HepG2 (cell line): ENCODE measurements around the gene ARL5A. TPM values are rescaled to one million over a fixed set of nuclear protein-coding genes. Genes with fewer than 3 reads are reported as not detected.

Experiments
- ATAC-seq: fragments of 200-7000 bp; cut with Tn5 transposase; 3 replicates; pipeline ENCODE4 v1.9.1; 2020; ENCODE audit warnings: mild to moderate bottlenecking, moderate library complexity
- BruUV-seq: library from RNA; stranded (reverse); fragments of 400-500 nt; replicated peaks from 2 replicates; lab custom pipeline; 2021; lab: Mats Ljungman, UMichigan
- CTCF ChIA-PET: fragments of 300-600 bp; formaldehyde crosslinking; extraction: SDS; loops from one replicate; lab custom pipeline; 2021; ENCODE audit warnings: low total read pairs, inconsistent platforms, low intra/inter-chr PET ratio; lab: Yijun Ruan, JAX
- POLR2A ChIA-PET: fragments of 350-600 bp; sonication (Branson Sonifier 250); formaldehyde crosslinking; loops from one replicate; lab custom pipeline; 2020; ENCODE audit warnings: antibody characterized with exemption, inconsistent platforms; lab: Yijun Ruan, JAX
- DNase-seq: peaks from one replicate; pipeline ENCODE4 v3.0.0-alpha.2; 2015; ENCODE audit warnings: low spot score
- FAIRE-seq: peaks from 3 replicates; lab custom pipeline; 2011; peaks lifted over from hg19 to GRCh38; lab: Jason Lieb, UNC
- H2AFZ ChIP-seq: one replicate; pipeline ENCODE4 v1.6.1; 2011; ENCODE audit warnings: low read length, inconsistent platforms
- H3K27ac ChIP-seq: fragments of 300-600 bp; 3 replicates; pipeline ENCODE4 v1.8.0; 2011; ENCODE audit warnings: mixed run types, mild to moderate bottlenecking, mixed read lengths, low read length, inconsistent platforms; ENCODE audit not compliant: insufficient read depth; ENCODE audit errors: extremely low read length
- H3K27me3 ChIP-seq, 2 experiments: fragments of 200-600 bp in 1 of 2; 2 replicates in 1 of 2; 3 replicates in 1 of 2; pipeline versions ENCODE4 v1.6.0 to v1.8.0; 2011; ENCODE audit warnings: low read length in 2 of 2, mild to moderate bottlenecking in 2 of 2, moderate library complexity in 2 of 2, inconsistent platforms in 1 of 2; ENCODE audit not compliant: insufficient read depth in 2 of 2, control insufficient read depth in 1 of 2
- H3K36me3 ChIP-seq, 2 experiments: fragments of 200-600 bp in 1 of 2; replicated peaks in 1 of 2; 2 replicates in 1 of 2; 3 replicates in 1 of 2; pipeline versions ENCODE4 v1.5.1 to v1.8.0; 2011; ENCODE audit warnings: low read length in 2 of 2, inconsistent platforms in 1 of 2; ENCODE audit not compliant: insufficient read depth in 2 of 2, control insufficient read depth in 1 of 2
- H3K4me1 ChIP-seq: 2 replicates; pipeline ENCODE4 v1.5.1; 2012; ENCODE audit warnings: low read length, inconsistent platforms; ENCODE audit not compliant: insufficient read depth
- H3K4me2 ChIP-seq: 2 replicates; pipeline ENCODE4 v1.6.0; 2011; ENCODE audit warnings: low read depth, low read length, inconsistent platforms
- H3K4me3 ChIP-seq, 3 experiments: fragments of 200-600 bp in 1 of 3; sonication (generic), shearing (Covaris generic) in 1 of 3; replicated peaks in 1 of 3; 2 replicates each; pipeline ENCODE4 v1.5.1; 2011 to 2016; ENCODE audit warnings: low read length in 3 of 3, inconsistent platforms in 2 of 3, low read depth in 2 of 3, mild to moderate bottlenecking in 2 of 3, control low read depth in 1 of 3, mixed read lengths in 1 of 3; ENCODE audit not compliant: insufficient read depth in 1 of 3
- H3K79me2 ChIP-seq: one replicate; pipeline ENCODE4 v1.6.1; 2011; ENCODE audit warnings: low read length, inconsistent platforms; ENCODE audit not compliant: insufficient read depth
- H3K9ac ChIP-seq: 2 replicates; pipeline ENCODE4 v1.6.0; 2011; ENCODE audit warnings: mild to moderate bottlenecking, low read depth, low read length, inconsistent platforms; ENCODE audit not compliant: insufficient read depth
- H3K9me3 ChIP-seq: 2 replicates; pipeline ENCODE4 v1.5.1; 2012; ENCODE audit warnings: mild to moderate bottlenecking, low read length
- H4K20me1 ChIP-seq: 2 replicates; pipeline ENCODE4 v1.6.0; 2011; ENCODE audit warnings: inconsistent platforms, mild to moderate bottlenecking, low read length, moderate library complexity; ENCODE audit not compliant: insufficient read depth
- FOSL2 ChIP-seq: sonication (generic); formaldehyde crosslinking; IDR thresholded peaks from 2 replicates; pipeline ENCODE4 v1.4.0; 2020; ENCODE audit warnings: missing genetic modification reagents
- HNRNPLL ChIP-seq: fragments of 200-400 bp; formaldehyde crosslinking; IDR thresholded peaks from 2 replicates; pipeline ENCODE4 v1.6.1; 2017; ENCODE audit warnings: mild to moderate bottlenecking, low read depth, low read length; ENCODE audit not compliant: poor library complexity, severe bottlenecking
- KAT2B ChIP-seq: fragments of 150-350 bp; IDR thresholded peaks from 2 replicates; pipeline ENCODE4 v1.6.1; 2014; ENCODE audit warnings: low read depth, low read length, borderline replicate concordance
- ONECUT2 ChIP-seq: sonication (generic); formaldehyde crosslinking; IDR thresholded peaks from 2 replicates; pipeline ENCODE4 v1.4.0; 2020; ENCODE audit warnings: missing genetic modification reagents
- POLR2AphosphoS2 ChIP-seq: IDR thresholded peaks from 2 replicates; pipeline ENCODE4 v1.6.1; 2011; ENCODE audit warnings: low read depth, low read length, improper control_type of control experiment
- SALL1 ChIP-seq: sonication (generic); formaldehyde crosslinking; IDR thresholded peaks from 2 replicates; pipeline ENCODE4 v1.8.0; 2022; ENCODE audit warnings: mild to moderate bottlenecking, missing genetic modification reagents
- U2AF1 ChIP-seq: fragments of 200-400 bp; formaldehyde crosslinking; optimal IDR thresholded peaks from 2 replicates; pipeline ENCODE3; 2017; ENCODE audit warnings: mild to moderate bottlenecking, low read depth, low read length
- ZBTB39 ChIP-seq: sonication (generic); formaldehyde crosslinking; IDR thresholded peaks from 2 replicates; pipeline ENCODE4 v1.5.0; 2020; ENCODE audit warnings: missing genetic modification reagents
- ZNF205 ChIP-seq: IDR thresholded peaks from 2 replicates; pipeline ENCODE4 v1.6.1; 2018; ENCODE audit warnings: missing biosample characterization, missing genetic modification reagents
- ZNF563 ChIP-seq: sonication (generic); formaldehyde crosslinking; IDR thresholded peaks from 2 replicates; pipeline ENCODE4 v1.8.0; 2022; ENCODE audit warnings: mild to moderate bottlenecking, moderate library complexity, missing genetic modification reagents
- ZNF704 ChIP-seq: sonication (generic); formaldehyde crosslinking; IDR thresholded peaks from 2 replicates; pipeline ENCODE4 v1.8.1; 2023; ENCODE audit warnings: mild to moderate bottlenecking, inconsistent platforms, moderate library complexity, missing genetic modification reagents, borderline replicate concordance
- WGBS: methylation state at CpG from one replicate; pipeline ENCODE4 v1.1.6; 2017; ENCODE audit warnings: low lambda C conversion rate; 5-methylcytosine and 5-hydroxymethylcytosine counted together
- in situ Hi-C: cut with HindIII; loops from 2 replicates; pipeline ENCODE4 v1.10.0; 2017; ENCODE audit warnings: low pct_unique_long_range_greater_than_20kb; ENCODE audit not compliant: extremely low pct_ligation_motif_present
- intact Hi-C: fragments of 100-400 bp; cut with micrococcal nuclease; formaldehyde crosslinking; loops from one replicate; pipeline ENCODE4 v1.10.0; 2022; ENCODE audit not compliant: unreplicated experiment
- polyA plus RNA-seq, 8 experiments: library from polyadenylated mRNA; depleted of rRNA in 3 of 8; stranded (reverse) in 7 of 8; unstranded in 1 of 8; fragments of >200 nt; fragmentation: Illumina TruSeq in 4 of 8; extraction: Trizol in 4 of 8; gene quantifications; 2 replicates each; pipeline versions ENCODE4 v1.2.1 to v1.2.3, GENCODE V29; 2011 to 2016; ENCODE audit warnings: low read depth in 4 of 8, missing spikeins in 1 of 8, mixed read lengths in 1 of 8; ENCODE audit not compliant: insufficient read depth in 1 of 8
- total RNA-seq, 5 experiments: library from RNA; depleted of rRNA; stranded (reverse); fragments of >200 nt; fragmentation: Illumina TruSeq; extraction: Trizol; gene quantifications; 2 replicates each; pipeline ENCODE4 v1.2.3, GENCODE V29; 2016; ENCODE audit warnings: low read depth in 1 of 5

Gene ARL5A
- total and polyA plus RNA-seq, 2 of the 13 experiments (the other 11 are each of a cell fraction or from before 2014, with no cell fraction given): 47.5 to 149 TPM

DNA sequence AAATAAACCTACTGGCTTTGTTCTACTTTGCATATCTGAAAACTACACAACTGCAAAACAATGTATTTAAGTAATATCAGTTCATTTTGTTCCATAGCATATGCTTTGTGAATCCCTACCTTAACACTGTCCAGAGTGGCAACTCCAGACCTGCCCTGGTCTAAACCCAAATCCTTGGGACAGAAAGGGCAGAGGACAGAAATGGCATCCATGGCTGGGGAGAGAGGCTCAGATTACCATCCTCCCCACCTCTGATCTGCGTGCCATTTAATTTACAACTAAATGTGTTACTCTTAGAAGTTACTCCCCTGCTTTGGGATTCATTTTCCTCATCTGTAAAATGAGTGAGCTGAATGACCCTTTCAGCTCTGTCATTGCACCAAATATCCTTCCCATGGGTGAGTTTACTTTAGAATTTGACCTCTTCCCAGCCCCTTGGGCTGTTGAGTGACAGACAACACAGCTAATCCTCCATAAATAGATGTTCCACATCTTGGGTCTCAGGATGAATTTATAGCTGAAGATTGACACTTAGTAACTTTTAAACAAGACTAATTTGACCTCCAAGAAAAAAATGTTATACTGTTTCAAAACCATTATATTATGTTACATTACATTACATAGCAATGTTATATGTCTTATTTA is 73.8 kb downstream of the ARL5A start:
- no peaks in the 10 kb centered on the region for H3K36me3 ChIP-seq
- H3K4me3 ChIP-seq: no peak overlapping the region
- H3K9ac ChIP-seq: no peak overlapping the region
- 88% methylated on average over 1 of the region's 1 CpG for WGBS
- peaks cover 89% of the 10 kb centered on the region for H3K4me1 ChIP-seq
- no peaks in the 10 kb centered on the region for H3K79me2 ChIP-seq
- intact Hi-C loops (loop anchor here (10.0 kb wide), 2 partner anchors 120 to 270 kb away; no protein-coding TSS in a partner anchor), in situ Hi-C loops (no loop called here)
- H3K9me3 ChIP-seq: no peaks in the 10 kb centered on the region
- POLR2A ChIA-PET: no interaction called here
- FAIRE-seq (no peak), DNase-seq (no peak), ATAC-seq (no peak)
- H3K4me2 ChIP-seq: no peak overlapping the region
- no peak for TF ChIP-seq FOSL2 (CRISPR knock-in tag)
- no peak for TF ChIP-seq ONECUT2 (CRISPR knock-in tag)
- no peak for TF ChIP-seq HNRNPLL
- no peak for TF ChIP-seq SALL1 (CRISPR knock-in tag)
- TF ChIP-seq POLR2AphosphoS2: no peak
- no peak for TF ChIP-seq KAT2B
- no peak for TF ChIP-seq ZNF563 (CRISPR knock-in tag)
- no peak for TF ChIP-seq U2AF1
- no peak for TF ChIP-seq ZNF704 (CRISPR knock-in tag)
- TF ChIP-seq ZBTB39 (CRISPR knock-in tag): no peak
- TF ChIP-seq ZNF205: no peak
- H3K27ac ChIP-seq: no peak overlapping the region
- H2AFZ ChIP-seq: no peak overlapping the region
- BruUV-seq: no TSS peak
- no peaks in the 10 kb centered on the region for H4K20me1 ChIP-seq
- no peaks in the 10 kb centered on the region for H3K27me3 ChIP-seq
- CTCF ChIA-PET: no interaction called here
